ENCODE results near the gene LCE3C.
A peak's percentile ranks its signal among the peaks of the same experiment; 100 is the strongest.
"Not testable (repeated sequence)": the region's sequence is repeated elsewhere in the genome, so short reads cannot be mapped to it uniquely, and the experiment has no call there.

LCE3C gene

GRCh38 chr1:152599934-152600333, at the start of gene LCE3C:
Gene LCE3C, plus strand, starts transcription at chr1:152600234. Its CDS starts 498 bp downstream, at chr1:152600732.
- DNase-seq = no peak

GRCh38 chr1:152565115-152565514, 34.9 kb upstream of the LCE3C start:
- DNase-seq = peak; percentile 32

DNA sequence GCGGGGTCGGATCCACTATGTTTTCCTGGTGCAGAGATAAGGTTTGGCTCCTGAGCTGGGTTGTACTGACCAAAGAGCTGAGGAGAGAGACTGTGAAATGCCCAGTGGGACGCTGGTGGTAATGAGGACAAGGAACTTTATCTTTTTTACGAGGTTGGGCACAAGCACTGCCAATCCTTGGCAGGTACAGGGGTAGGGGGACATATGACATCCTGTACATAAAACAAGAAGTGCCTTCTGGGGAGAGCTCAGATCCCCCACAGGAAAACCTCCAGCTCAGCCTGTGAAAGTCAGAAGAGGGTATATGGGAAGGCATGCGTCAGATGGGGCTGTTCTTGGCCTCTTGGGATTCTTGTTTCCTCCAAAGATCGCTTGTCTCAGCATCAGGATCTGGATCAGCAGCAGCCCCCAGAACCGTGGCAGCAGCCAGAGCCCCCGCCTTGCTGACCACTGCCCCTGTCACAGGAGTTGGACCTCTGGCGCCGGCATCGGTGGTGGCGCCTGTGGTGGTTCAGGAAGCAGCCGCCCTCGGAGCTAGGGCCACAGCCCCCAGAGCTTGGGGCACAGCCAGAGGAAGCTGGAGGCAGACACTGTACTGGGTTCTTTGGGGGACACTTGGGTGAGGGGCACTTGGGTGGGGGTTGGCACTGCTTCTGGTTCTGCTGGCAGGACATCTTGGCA, 34.4 kb upstream of the LCE3C start:
- DNase-seq = no peak

GRCh38 chr1:152566681-152567080, 33.4 kb upstream of the LCE3C start, which contains the start of gene LCE3E:
Gene LCE3E, minus strand, starts transcription at chr1:152566780. Its CDS starts 572 bp downstream, at chr1:152566208.
- no peak for DNase-seq

DNA sequence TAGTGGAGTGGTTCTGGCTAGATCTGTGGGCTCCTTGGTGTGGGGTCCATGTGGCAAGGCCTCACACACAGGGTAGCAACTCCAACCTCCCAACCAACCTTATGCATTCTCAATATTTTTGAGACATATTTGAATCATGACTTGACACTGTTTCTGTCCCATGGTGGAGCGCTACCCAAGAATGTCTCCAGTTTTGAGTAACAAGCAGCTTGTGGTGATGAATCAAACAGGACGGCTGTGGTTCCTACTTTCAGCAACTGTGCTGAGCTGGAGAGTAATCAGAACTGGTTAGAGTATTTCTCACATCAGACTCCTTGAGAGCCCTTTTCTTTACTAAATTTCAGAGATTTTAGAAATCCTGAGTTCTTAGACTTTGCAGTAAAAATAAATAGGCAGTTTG, 22.9 kb upstream of the LCE3C start:
- DNase-seq = peak; percentile 89

DNA sequence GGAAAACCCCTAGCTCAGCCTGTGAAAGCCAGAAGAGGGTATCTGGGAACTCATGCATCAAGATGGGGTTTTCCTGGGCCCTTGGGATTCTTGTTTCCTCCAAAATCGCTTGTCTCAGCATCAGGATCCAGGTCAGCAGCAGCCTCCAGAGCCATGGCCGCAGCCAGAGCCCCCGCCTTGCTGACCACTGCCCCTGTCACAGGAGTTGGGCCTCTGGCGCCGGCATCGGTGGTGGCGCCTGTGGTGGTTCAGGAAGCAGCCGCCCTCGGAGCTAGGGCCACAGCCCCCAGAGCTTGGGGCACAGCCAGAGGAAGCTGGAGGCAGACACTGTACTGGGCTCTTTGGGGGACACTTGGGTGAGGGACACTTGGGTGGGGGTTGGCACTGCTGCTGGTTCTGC, 20.5 kb upstream of the LCE3C start:
- not testable (repeated sequence) for DNase-seq

DNA sequence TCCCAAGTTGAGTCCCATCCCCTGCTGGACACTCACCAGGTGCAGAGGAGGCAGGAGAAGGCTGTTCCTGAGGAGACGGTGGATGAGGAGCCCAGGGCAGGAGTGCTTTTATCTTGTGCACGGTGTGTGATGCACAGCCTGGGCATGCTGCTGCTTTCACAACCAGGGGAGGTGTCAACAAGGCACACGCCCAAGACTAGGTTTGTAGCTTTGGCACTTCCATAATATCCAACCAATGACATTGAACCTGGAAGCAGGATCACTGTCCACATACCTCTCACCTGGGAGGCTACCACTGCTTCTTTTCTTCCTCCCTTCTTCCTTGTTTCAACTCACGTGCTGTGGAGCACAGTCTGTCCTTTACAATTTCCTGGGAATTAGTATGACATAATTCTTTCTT, 19.6 kb upstream of the LCE3C start, which contains the start of gene LCE3D:
Gene LCE3D, minus strand, starts transcription at position 84 of the 400 bp plus-strand sequence. CDS start 580 bp downstream, outside the sequence.
- no peak for DNase-seq

DNA sequence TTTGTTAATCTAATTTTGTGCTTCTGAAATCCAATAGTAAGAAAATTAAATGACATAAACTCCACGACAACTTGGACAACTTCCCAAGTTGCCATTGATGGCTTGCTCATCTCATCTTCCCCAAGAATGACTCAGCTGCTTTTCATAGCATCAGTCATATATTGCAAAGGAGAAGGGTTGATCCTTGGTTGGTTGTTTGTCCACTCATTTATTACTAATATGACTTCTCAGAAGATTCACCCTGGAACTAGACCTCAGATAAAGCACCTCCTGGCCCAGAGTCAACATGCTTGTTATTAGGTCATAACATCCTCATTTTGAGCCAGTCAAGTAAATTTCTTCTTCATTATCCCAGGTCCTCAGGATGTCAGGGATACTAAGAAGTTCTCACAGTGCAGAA, 17.4 kb upstream of the LCE3C start:
- no peak for DNase-seq

DNA sequence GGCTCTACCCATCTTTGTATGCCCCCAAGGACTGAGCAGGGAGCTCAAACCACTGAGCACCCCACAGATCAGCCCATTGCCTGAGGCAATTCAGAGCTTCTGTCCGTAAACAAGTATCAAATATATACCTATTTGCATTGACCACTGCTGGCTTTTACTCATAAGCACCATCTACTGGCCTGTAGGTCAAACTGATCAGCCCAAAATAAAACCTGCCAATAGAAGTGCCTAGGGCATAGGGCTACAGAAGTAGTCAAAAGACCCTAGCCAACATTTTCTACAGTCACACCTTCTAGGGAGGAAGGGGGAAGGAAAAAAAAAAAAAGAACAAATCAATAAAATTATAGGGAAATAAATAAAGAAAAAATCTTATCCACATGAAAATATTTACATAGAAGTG, 14.4 kb upstream of the LCE3C start:
- DNase-seq = no peak

DNA sequence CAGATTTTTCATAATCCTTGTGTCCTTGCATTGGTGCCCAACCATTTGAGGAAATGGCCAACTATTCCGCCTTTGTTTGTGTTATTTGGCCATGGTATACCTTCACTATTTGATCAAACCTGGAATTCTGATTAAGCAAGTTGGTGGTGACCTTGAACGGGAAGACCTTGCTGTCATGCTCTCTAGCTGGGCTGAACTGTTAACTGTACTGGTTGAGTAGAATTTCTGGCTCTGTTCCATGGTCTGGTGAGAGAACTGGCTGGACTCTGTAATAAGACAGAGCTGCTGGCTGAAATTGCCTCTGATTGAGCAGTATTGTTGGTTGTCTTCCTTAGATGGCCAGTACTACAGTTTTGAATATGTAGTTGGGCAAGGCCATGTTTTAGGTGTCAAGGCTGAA, 3.0 kb upstream of the LCE3C start:
- no peak for DNase-seq

DNA sequence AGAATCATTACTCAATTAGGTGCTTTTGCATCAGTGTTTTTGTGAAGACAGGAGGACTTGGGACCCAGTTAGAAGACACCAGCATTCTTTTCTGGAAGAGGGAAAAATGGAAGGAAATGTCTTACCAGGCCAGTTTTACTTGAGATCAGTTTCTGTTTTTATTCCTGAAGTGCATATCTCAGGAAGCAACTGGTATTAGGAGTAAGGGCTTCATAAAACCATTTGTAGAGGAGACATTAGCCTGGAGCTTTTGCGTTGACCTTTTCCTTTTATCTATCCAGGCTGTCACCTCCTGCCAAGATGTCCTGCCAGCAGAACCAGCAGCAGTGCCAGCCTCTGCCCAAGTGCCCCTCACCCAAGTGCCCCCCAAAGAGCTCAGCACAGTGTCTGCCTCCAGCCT, 13.5 kb downstream of the LCE3C start, which contains the start of gene LCE3B:
Gene LCE3B, plus strand, starts transcription at position 301 of the 400 bp plus-strand sequence. Its CDS starts 0 bp downstream, at position 301.
- DNase-seq = no peak

DNA sequence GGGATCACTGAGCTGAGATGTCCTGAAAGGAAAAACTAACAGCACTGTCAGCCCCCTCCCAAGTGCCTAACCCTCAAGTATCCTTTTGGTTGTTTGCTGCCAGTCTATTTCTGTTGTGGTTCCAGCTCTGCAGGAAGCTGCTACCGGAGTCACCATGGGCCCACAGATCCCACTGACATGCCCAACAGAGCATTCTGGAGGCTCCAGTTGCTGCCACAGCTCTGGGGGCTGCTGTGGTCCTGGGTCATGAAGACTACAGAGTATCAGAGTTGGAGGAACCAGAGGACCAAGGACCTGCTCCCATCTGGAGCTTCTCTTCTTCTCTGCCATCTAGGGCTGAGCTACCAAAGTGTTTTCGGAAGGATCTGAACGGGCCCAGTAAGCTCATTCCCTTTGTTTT, 22.0 kb downstream of the LCE3C start:
- DNase-seq = no peak

DNA sequence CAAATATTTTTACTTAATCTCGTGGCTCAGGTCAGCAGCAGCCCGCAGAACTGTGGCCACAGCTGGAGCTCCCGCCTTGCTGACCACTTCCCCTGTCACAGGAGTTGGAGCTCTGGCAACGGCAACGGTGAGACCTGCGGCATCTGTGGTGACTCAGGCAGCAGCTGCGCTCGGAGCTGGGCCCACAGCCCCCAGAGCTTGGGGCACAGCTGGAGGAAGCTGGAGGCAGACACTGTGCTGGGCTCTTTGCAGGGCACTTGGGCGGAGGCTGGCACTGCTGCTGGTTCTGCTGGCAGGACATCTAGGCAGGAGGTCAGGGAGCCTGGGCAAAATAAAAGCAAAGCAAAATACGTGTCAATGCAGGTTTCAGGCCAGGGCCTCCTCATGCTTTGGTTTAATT, 22.8 kb downstream of the LCE3C start, which contains the start of gene LCE3A:
Gene LCE3A, minus strand, starts transcription at position 301 of the 400 bp plus-strand sequence. Its CDS starts 0 bp downstream, at position 301.
- peak; percentile 54 for DNase-seq

GRCh38 chr1:152623203-152623844, 23.3 kb downstream of the LCE3C start:
- DNase-seq = peak; percentile 55

DNA sequence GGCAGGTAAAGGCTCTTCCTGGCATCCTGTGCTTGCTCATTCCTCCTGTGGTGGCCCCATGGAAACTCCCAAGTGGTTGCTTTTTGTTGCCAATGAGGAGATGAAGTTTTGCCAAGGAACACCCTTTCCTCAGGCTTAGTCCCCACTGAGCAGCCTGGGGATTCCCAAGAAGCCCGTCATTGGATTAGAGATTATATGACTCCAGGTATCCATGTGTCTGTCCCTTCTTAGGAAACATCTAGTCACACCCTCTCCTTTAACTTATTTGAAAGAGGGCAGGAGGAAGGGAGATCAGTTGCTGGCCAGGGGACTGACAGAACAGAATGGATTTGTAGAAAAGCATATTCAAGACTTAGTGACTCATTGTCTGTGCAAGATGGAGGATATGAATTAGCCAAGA, 26.7 kb downstream of the LCE3C start:
- DNase-seq = no peak

DNA sequence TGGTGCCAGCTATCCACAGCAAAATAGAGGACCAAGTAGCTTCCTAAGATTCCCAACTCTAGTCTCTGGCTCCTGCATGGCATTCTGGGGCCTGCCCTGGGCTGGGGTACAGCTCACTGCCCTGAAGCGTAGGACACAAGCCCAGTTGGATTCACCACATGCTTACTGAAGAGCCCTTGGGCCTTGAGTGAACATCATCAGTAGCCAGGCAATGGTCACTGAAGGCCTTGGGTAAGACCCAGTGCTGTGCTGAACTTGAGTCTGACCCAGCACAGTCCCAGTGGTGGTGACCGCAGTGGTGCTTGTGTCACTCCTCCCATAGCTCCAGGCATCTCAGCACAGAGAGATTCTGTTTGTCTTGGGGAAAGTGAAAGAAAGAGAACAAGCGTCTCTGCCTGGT, 30.6 kb downstream of the LCE3C start:
- DNase-seq = no peak

- no peak for DNase-seq
Measured at GRCh38 chr1:152640351-152640750, 40.3 kb downstream of the LCE3C start.

GRCh38 chr1:152643945-152644344, 43.9 kb downstream of the LCE3C start:
- DNase-seq = no peak

DNA sequence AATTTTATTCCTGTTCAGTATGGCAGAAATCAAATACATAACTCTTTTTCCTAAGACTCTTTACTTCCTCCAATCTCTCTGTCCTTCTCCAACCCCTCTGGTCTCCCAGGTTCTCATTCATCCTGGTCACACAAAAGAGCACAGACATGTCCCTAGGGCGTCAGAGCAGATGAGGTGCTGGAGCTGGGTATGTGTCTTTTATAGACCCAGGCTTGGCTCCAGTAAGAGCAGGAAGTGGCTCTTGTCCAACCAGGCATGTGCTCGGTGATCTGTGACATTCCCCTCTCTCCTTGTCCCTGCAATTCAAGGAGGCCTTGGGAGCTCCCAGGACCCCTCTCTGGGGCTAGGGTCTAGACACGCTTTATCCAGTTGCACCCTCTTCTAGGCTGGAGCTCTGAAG, 45.1 kb downstream of the LCE3C start:
- DNase-seq = no peak

- no peak for DNase-seq
Measured at GRCh38 chr1:152646656-152647055, 46.6 kb downstream of the LCE3C start.

Measured in activated CD4-positive, alpha-beta T cell treated with anti-CD3 and anti-CD28 coated beads, Interleukin-10, Interleukin-2, amounts not matched to agents 100 ng/mL and 50 ng/mL, durations not matched to agents 16 hours and 8 hours (primary cell).